Skeletal muscle satellite cell (primary cell): ENCODE measurements around the gene TAX1BP3.
A peak's percentile ranks its signal among the peaks of the same experiment; 100 is the strongest.

Experiments
- H3K27me3 ChIP-seq: 2 replicates; pipeline ENCODE4 v1.7.0; 2013; ENCODE audit warnings: low read length; ENCODE audit not compliant: control insufficient read depth, insufficient read depth
- H3K36me3 ChIP-seq: 2 replicates; pipeline ENCODE4 v1.7.0; 2013; ENCODE audit warnings: mild to moderate bottlenecking, control low read depth, low read length; ENCODE audit not compliant: insufficient read depth
- H3K4me1 ChIP-seq: 2 replicates; pipeline ENCODE4 v1.7.0; 2013; ENCODE audit warnings: low read length; ENCODE audit not compliant: control insufficient read depth, insufficient read depth
- H3K4me2 ChIP-seq: 2 replicates; pipeline ENCODE4 v1.7.0; 2013; ENCODE audit warnings: mild to moderate bottlenecking, low read length
- H3K4me3 ChIP-seq: 2 replicates; pipeline ENCODE4 v1.7.0; 2013; ENCODE audit warnings: low read length
- H3K9ac ChIP-seq: 2 replicates; pipeline ENCODE4 v1.7.0; 2013; ENCODE audit warnings: mild to moderate bottlenecking, low read depth, low read length, moderate library complexity
- H3K9me3 ChIP-seq: replicated peaks from 2 replicates; pipeline ENCODE4 v1.7.0; 2013; ENCODE audit warnings: mild to moderate bottlenecking, control low read depth, low read length

TAX1BP3 gene

DNA sequence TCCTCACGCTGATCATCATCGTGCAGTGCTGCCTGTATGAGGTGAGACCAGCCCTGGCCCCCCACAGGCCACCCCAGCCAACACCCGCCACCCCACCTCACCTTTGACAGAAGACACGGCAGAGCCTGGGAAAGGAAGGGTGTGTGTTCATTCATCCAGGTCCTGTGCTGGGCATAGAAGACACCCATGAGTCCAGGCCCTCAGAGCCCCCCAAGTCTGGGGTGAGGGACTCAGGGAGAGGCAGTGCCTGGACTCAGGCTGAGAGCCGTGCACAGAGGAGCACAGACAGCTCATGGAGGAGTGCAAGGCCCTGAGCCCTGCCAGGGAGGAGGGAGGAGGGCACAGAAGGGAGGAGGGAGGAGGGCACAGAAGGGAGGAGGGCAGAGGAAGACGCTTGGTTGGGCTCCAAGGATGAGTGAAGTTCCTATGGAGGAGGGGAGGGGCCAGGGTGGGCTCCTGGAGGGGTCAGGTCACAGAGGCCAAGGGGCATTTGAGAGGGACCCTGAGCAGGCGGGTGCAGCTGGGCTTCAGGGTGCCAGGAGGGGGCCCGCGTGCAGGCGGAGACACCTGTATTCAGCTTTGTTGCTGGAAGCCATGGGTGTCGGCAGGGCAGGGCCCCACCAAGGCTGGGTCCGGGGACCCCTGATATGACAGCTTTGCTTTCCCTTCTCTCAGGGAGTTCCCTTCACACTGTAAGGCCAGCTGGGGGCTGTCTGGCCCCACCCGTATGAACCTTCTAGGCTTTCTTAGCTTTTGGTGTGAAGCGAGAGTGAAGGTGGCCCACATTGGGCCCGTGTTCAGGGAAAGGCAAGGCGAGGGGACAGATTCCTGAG, 11.4 kb downstream of the TAX1BP3 start:
- Histone ChIP-seq H3K4me3 (no peak overlapping the region), H3K4me1 (peaks cover 24% of the 10 kb centered on the region), H3K36me3 (peaks cover 11% of the 10 kb centered on the region), H3K9ac (no peak overlapping the region), H3K9me3 (no peaks in the 10 kb centered on the region), H3K4me2 (no peak overlapping the region), H3K27me3 (no peaks in the 10 kb centered on the region)

- Histone ChIP-seq H3K4me3 (no peak overlapping the region), H3K9me3 (no peaks in the 10 kb centered on the region)
Observed at GRCh38 chr17:3656353-3656752, 12.0 kb downstream of the TAX1BP3 start.

GRCh38 chr17:3655766-3656165, 12.6 kb downstream of the TAX1BP3 start:
- no peaks in the 10 kb centered on the region for H3K27me3 ChIP-seq
- H3K36me3 ChIP-seq, result peaks cover under 1% of the 10 kb centered on the region
- no peaks in the 10 kb centered on the region for H3K9me3 ChIP-seq
- no peak overlapping the region for H3K4me2 ChIP-seq
- no peak overlapping the region for H3K4me3 ChIP-seq
- no peak overlapping the region for H3K9ac ChIP-seq
- peaks cover 21% of the 10 kb centered on the region for H3K4me1 ChIP-seq

More at GRCh38 chr17:3656353-3656752, 12.0 kb downstream of the TAX1BP3 start:
- H3K4me1 ChIP-seq, result peaks cover 24% of the 10 kb centered on the region
- no peak overlapping the region for H3K9ac ChIP-seq
- H3K36me3 ChIP-seq, result peaks cover 6% of the 10 kb centered on the region
- H3K4me2 ChIP-seq, result no peak overlapping the region
- H3K27me3 ChIP-seq, result no peaks in the 10 kb centered on the region

DNA sequence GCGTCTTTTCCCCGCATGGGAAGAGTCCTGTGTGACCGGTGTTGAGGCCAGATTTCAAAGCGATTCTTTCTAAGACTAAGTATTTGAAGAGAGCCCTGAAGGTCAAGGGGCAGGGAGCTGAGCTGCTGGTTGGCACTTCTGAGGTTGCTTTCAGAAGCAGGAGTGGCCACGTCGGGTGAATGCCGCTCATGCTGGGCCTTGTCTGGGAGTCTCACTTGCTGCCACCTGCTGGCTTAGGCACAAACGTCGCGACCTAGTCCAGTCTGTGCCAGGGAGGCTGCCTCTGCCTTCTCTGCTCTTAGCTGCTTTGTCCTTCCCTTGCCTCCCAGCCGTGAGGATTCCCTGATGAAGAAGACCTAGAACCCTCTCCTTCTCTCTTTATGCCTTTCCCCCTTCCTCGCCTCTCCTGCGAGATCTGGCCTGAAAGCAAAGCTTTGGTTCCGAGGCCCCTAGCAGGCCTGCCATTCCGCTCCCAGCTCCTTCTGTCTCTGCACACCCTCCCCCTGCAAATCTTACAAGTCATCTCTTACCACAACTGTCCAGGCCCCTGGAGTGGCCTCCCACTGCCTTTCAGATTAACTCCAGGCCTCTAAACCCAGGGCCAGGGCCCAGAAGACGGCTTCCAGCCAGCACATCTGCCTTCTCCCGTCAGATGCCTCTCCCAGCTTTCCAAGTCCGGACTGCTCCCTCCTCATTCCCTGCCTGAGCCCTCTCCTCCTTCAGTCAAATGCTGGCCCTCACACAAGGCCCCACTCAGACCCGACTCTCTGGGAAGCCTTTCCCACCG, 20.4 kb downstream of the TAX1BP3 start:
- Histone ChIP-seq H3K4me2 (no peak overlapping the region), H3K4me3 (no peak overlapping the region), H3K36me3 (no peaks in the 10 kb centered on the region), H3K9ac (no peak overlapping the region), H3K9me3 (no peaks in the 10 kb centered on the region), H3K27me3 (no peaks in the 10 kb centered on the region), H3K4me1 (no peaks in the 10 kb centered on the region)

DNA sequence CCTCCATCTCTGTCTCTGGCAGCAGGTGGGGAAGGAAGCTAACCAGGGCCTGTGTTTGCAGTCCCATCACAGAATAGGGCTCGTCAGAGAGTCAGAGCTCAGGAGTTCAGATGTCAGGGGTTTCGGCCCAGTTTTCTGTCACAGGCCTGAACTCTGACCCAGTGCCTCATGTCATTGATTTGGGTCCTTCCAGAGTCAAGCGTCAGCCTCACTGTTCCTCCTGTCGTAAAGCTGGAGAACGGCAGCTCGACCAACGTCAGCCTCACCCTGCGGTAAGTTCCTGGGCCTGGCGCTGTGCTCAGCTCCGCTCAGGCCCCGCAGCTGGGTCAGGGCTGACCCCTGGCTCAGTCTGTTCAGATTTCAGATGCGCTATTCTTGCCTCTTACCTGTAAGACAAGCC, 21.1 kb downstream of the TAX1BP3 start:
- Histone ChIP-seq H3K27me3 (no peaks in the 10 kb centered on the region), H3K4me2 (no peak overlapping the region), H3K9me3 (no peaks in the 10 kb centered on the region), H3K9ac (no peak overlapping the region), H3K4me1 (no peaks in the 10 kb centered on the region), H3K4me3 (no peak overlapping the region), H3K36me3 (no peaks in the 10 kb centered on the region)

DNA sequence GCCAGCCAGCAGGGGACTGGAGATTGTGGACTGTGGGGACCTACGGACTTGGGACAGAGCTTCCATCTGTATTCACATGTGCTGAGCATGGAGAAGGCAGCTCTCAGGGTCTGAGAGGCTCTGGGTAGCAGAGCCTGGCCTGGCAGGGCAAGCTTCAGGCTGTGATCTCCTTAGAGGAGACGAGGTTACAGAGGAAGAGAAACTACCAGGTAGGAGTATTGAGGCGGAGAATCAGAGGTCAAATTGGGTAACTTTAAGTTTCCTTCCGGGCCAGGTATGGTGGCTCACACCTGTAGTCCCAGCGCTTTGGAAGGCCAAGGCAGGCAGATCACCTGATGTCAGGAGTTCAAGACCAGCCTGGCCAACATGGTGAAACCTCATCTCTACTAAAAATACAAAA, 23.1 kb downstream of the TAX1BP3 start:
- Histone ChIP-seq H3K9me3 (no peaks in the 10 kb centered on the region), H3K27me3 (no peaks in the 10 kb centered on the region), H3K36me3 (peaks cover 4% of the 10 kb centered on the region), H3K4me1 (no peaks in the 10 kb centered on the region), H3K9ac (no peak overlapping the region), H3K4me2 (no peak overlapping the region), H3K4me3 (no peak overlapping the region)

GRCh38 chr17:3643889-3644349, 24.5 kb downstream of the TAX1BP3 start:
- Histone ChIP-seq H3K9ac (no peak overlapping the region), H3K9me3 (no peaks in the 10 kb centered on the region), H3K4me3 (no peak overlapping the region), H3K4me1 (no peaks in the 10 kb centered on the region), H3K4me2 (no peak overlapping the region), H3K27me3 (no peaks in the 10 kb centered on the region), H3K36me3 (peaks cover 4% of the 10 kb centered on the region)

- Histone ChIP-seq H3K9me3 (no peaks in the 10 kb centered on the region), H3K9ac (no peak overlapping the region), H3K4me2 (no peak overlapping the region), H3K4me1 (peaks cover 9% of the 10 kb centered on the region), H3K4me3 (no peak overlapping the region), H3K36me3 (peaks cover 7% of the 10 kb centered on the region), H3K27me3 (no peaks in the 10 kb centered on the region)
Observed at GRCh38 chr17:3641717-3642486, 26.5 kb downstream of the TAX1BP3 start.

DNA sequence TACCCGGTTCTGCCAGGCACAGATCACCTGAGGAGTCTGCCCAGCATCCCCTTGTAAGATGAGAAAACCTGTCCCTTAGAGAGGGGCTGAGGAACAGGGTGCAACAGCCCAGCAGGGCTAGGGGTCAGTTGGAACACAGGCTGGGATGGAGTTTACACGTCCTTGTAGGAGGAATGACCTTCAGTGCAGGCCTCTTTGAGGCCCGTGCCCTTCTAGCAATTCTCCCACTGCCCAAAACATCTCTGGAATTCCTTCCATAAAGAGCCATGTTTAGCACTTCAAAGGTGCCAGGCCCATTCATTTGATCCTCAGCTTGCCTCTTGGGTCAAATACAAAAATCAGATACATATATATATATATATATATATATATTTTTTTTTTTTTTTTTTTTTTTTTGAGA, 27.4 kb downstream of the TAX1BP3 start:
- Histone ChIP-seq H3K9ac (no peak overlapping the region), H3K4me3 (no peak overlapping the region), H3K9me3 (no peaks in the 10 kb centered on the region), H3K27me3 (no peaks in the 10 kb centered on the region), H3K36me3 (peaks cover 7% of the 10 kb centered on the region), H3K4me1 (peaks cover 9% of the 10 kb centered on the region), H3K4me2 (no peak overlapping the region)

DNA sequence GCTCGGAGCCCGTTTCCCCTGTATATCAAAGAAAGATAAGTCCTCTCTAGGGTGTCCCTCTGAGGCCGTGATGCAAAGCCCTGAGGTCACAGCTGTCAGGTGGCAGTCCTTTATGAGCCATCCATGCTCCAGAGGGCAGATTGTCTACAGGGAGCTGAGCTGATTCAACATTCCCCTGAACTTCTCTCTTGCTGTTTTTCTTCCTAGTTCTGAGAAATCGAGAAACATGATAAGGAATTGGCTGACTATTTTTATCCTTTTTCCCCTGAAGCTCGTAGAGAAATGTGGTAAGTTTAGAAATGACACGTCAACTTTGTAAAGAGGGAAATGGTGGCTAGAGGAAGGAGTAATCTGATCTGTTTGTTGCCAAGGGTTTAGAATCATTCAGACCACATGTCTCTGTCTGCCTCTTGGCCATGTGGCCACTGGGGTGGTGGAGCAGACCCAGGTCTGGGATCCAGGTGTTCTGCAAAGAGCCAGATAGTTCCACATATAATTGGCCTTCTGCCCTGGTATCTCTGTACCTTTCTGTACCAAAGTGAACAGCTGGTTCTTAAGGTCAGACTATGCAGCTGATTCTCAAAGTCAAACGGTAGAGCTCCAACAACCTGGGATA, 28.3 kb downstream of the TAX1BP3 start:
- H3K27me3 ChIP-seq, result no peaks in the 10 kb centered on the region
- H3K4me3 ChIP-seq, result no peak overlapping the region
- H3K36me3 ChIP-seq, result peaks cover 7% of the 10 kb centered on the region
- no peak overlapping the region for H3K9ac ChIP-seq
- H3K4me2 ChIP-seq, result no peak overlapping the region
- H3K4me1 ChIP-seq, result peaks cover 14% of the 10 kb centered on the region
- H3K9me3 ChIP-seq, result no peaks in the 10 kb centered on the region

DNA sequence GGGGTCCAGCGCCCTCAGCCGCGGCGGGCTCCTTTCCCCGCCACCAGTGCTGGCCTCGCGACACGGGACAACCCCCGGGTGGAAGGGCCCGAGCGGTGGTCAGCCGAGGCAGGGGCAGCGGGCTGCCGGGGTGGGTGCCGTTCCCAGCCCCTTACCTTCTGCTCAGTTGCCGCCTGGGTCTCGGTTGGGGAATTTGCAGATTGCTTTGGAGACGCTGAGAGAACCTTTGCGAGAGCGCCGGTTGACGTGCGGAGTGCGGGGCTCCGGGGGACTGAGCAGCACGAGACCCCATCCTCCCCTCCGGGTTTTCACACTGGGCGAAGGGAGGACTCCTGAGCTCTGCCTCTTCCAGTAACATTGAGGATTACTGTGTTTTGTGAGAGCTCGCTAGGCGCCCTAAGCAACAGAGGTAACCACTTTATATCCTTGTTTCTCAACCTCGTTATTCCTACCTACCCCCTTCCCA, 31.4 kb downstream of the TAX1BP3 start:
- Histone ChIP-seq H3K4me2 (peak overlapping the region; percentile 98), H3K4me1 (peaks cover 22% of the 10 kb centered on the region), H3K9me3 (no peaks in the 10 kb centered on the region), H3K27me3 (no peaks in the 10 kb centered on the region), H3K4me3 (peak overlapping the region; percentile 97), H3K9ac (peak overlapping the region; percentile 95), H3K36me3 (peaks cover 7% of the 10 kb centered on the region)
